HEK293 (cell line): ENCODE measurements around the gene PGM1.

Experiments
- KLF9 ChIP-seq: fragments of 450-650 bp; formaldehyde crosslinking; IDR thresholded peaks from 2 replicates; pipeline ENCODE4 v1.5.1; 2016; ENCODE audit warnings: missing biosample characterization, missing genetic modification characterization, low read depth
- ZNF248 ChIP-seq: fragments of 450-650 bp; formaldehyde crosslinking; IDR thresholded peaks from 2 replicates; pipeline ENCODE4 v1.5.1; 2017; ENCODE audit warnings: missing biosample characterization, missing genetic modification characterization

DNA sequence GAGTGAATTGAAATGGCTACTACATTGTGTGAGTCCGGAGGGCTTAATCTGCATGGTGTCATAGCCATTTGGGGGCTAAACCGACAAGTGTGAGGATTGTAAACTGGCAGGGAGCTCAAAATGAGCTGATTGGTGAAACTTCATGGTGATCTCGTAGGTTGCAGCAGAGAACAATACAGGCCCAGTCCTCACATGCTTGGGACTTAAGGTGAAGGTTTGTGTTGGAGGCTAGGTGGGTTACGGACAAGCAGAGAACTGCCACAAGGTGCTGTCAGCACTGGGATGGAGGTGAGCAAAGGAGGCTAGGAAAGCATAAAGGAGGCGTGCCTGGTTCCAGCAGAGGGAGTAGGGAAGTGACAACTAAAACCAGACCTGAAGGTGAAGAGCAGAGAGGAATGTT lies 9.4 kb downstream of the PGM1 start:
- TF ChIP-seq KLF9 (tag by site-specific recombination) (no peak), ZNF248 (tag by site-specific recombination) (no peak)
